KMS-11 (cell line): ENCODE results near the gene JMJD1C.

Source experiments
- H2AFZ ChIP-seq: fragments of 200-600 bp; sonication (generic); 2 replicates; pipeline ENCODE4 v1.6.1; 2016; ENCODE audit warnings: antibody characterized with exemption, mixed run types, low read depth
- H3K27ac ChIP-seq: fragments of 200-600 bp; sonication (generic); 2 replicates; pipeline ENCODE4 v1.6.1; 2016; ENCODE audit warnings: mild to moderate bottlenecking, mixed run types
- H3K27me3 ChIP-seq: fragments of 200-600 bp; sonication (generic); 2 replicates; pipeline ENCODE4 v1.6.1; 2017; ENCODE audit warnings: mild to moderate bottlenecking, low read depth, mixed run types, moderate library complexity; ENCODE audit not compliant: insufficient read depth
- H3K36me3 ChIP-seq: fragments of 200-600 bp; sonication (generic); 2 replicates; pipeline ENCODE4 v1.6.1; 2017; ENCODE audit warnings: mild to moderate bottlenecking, mixed run types; ENCODE audit not compliant: insufficient read depth
- H3K4me1 ChIP-seq: fragments of 200-600 bp; sonication (generic); 2 replicates; pipeline ENCODE4 v1.6.1; 2016; ENCODE audit warnings: mild to moderate bottlenecking, low read depth, mixed run types; ENCODE audit not compliant: poor library complexity, severe bottlenecking
- H3K4me2 ChIP-seq: fragments of 200-600 bp; sonication (generic); 2 replicates; pipeline ENCODE4 v1.7.0; 2016; ENCODE audit warnings: mild to moderate bottlenecking, mixed run types
- H3K4me3 ChIP-seq: fragments of 200-600 bp; sonication (generic); IDR thresholded peaks from 2 replicates; pipeline ENCODE4 v1.6.1; 2017; ENCODE audit warnings: low read depth, low read length, mixed read lengths; ENCODE audit not compliant: insufficient read depth
- H3K79me2 ChIP-seq: fragments of 200-600 bp; sonication (generic); 2 replicates; pipeline ENCODE4 v1.6.1; 2016; ENCODE audit warnings: low read depth, mixed run types; ENCODE audit not compliant: insufficient read depth
- H3K9ac ChIP-seq: fragments of 200-600 bp; sonication (generic); 2 replicates; pipeline ENCODE4 v1.6.1; 2016; ENCODE audit warnings: mild to moderate bottlenecking, mixed run types
- H4K20me1 ChIP-seq: fragments of 200-600 bp; sonication (generic); 2 replicates; pipeline ENCODE4 v1.6.1; 2016; ENCODE audit warnings: mild to moderate bottlenecking, mixed run types; ENCODE audit not compliant: insufficient read depth
- CTCF ChIP-seq: fragments of 200-600 bp; sonication (generic); conservative IDR thresholded peaks from 2 replicates; pipeline ENCODE4 v1.6.1; 2017; ENCODE audit warnings: low read depth, mild to moderate bottlenecking, antibody characterized with exemption, low read length, moderate library complexity, mixed read lengths

The JMJD1C gene

GRCh38 chr10:63434866-63435854, 30.6 kb downstream of the JMJD1C start:
- H3K27me3 ChIP-seq = no peaks in the 10 kb centered on the region
- no peak overlapping the region for H3K4me2 ChIP-seq
- H4K20me1 ChIP-seq = peaks cover 4% of the 10 kb centered on the region
- H3K4me1 ChIP-seq = peaks cover 8% of the 10 kb centered on the region
- no peak overlapping the region for H3K4me3 ChIP-seq
- H3K36me3 ChIP-seq = no peaks in the 10 kb centered on the region
- H3K27ac ChIP-seq = no peak overlapping the region
- no peak overlapping the region for H3K9ac ChIP-seq
- H3K79me2 ChIP-seq = peaks cover 20% of the 10 kb centered on the region; the same call in 1 of the 2 replicates
- TF ChIP-seq CTCF = no peak
- H2AFZ ChIP-seq = no peak overlapping the region

- no peak overlapping the region for H3K4me2 ChIP-seq
- no peak overlapping the region for H2AFZ ChIP-seq
- peaks cover 18% of the 10 kb centered on the region; the same call in 1 of the 2 replicates for H3K79me2 ChIP-seq
- no peaks in the 10 kb centered on the region for H3K4me1 ChIP-seq
- H4K20me1 ChIP-seq = no peaks in the 10 kb centered on the region; the same call in 1 of the 2 replicates
- no peak overlapping the region for H3K9ac ChIP-seq
- H3K27ac ChIP-seq = no peak overlapping the region
- H3K4me3 ChIP-seq = no peak overlapping the region
- H3K27me3 ChIP-seq = no peaks in the 10 kb centered on the region
- TF ChIP-seq CTCF = no peak
- H3K36me3 ChIP-seq = no peaks in the 10 kb centered on the region
Observed at GRCh38 chr10:63431962-63432797, 33.6 kb downstream of the JMJD1C start.

- Histone ChIP-seq H2AFZ (no peak overlapping the region), H3K79me2 (peaks cover 20% of the 10 kb centered on the region; the same call in 1 of the 2 replicates), H3K9ac (no peak overlapping the region), H3K27ac (no peak overlapping the region), H3K4me3 (no peak overlapping the region), H4K20me1 (no peaks in the 10 kb centered on the region; the same call in 1 of the 2 replicates), H3K4me2 (no peak overlapping the region), H3K36me3 (no peaks in the 10 kb centered on the region), H3K27me3 (no peaks in the 10 kb centered on the region), H3K4me1 (no peaks in the 10 kb centered on the region)
- no peak for TF ChIP-seq CTCF
Observed at GRCh38 chr10:63430999-63431356, 34.8 kb downstream of the JMJD1C start.

GRCh38 chr10:63430091-63430998, 35.4 kb downstream of the JMJD1C start:
- H3K4me3 ChIP-seq = no peak overlapping the region
- no peak overlapping the region for H3K9ac ChIP-seq
- H3K27ac ChIP-seq = no peak overlapping the region
- no peaks in the 10 kb centered on the region for H3K27me3 ChIP-seq
- no peak overlapping the region for H2AFZ ChIP-seq
- H4K20me1 ChIP-seq = no peaks in the 10 kb centered on the region; the same call in 1 of the 2 replicates
- H3K4me1 ChIP-seq = no peaks in the 10 kb centered on the region
- H3K4me2 ChIP-seq = no peak overlapping the region
- peaks cover 23% of the 10 kb centered on the region; the same call in 1 of the 2 replicates for H3K79me2 ChIP-seq
- H3K36me3 ChIP-seq = no peaks in the 10 kb centered on the region
- no peak for TF ChIP-seq CTCF
